Right lobe of liver (tissue), 6 donors: ENCODE measurements around the gene TNFAIP8L1. TPM values are rescaled to one million over a fixed set of nuclear protein-coding genes. Genes with fewer than 3 reads are reported as not detected.
A peak's percentile ranks its signal among the peaks of the same experiment; 100 is the strongest.

Experiments used
- ATAC-seq, 4 donors: fragments of 200-7000 bp; cut with Tn5 transposase; one replicate each; pipeline ENCODE4 v1.9.1; 2020; ENCODE audit warnings: mild to moderate bottlenecking in 4 of 4, moderate library complexity in 4 of 4
- DNase-seq, 3 donors: peaks; one replicate each; pipeline ENCODE4 v3.0.0-alpha.2; 2020
- H3K27ac ChIP-seq, 3 donors: fragments of 200-600 bp; one replicate each; pipeline ENCODE4 v1.8.0; 2022
- H3K27me3 ChIP-seq, 2 donors: fragments of 200-600 bp; one replicate each; pipeline ENCODE4 v1.8.0; 2022
- H3K36me3 ChIP-seq, 4 donors: fragments of 200-600 bp; sonication (generic) in 1 of 4; one replicate each; pipeline versions ENCODE4 v1.5.1 to v1.8.0; 2017 to 2022; ENCODE audit warnings: control low read depth in 1 of 4
- H3K4me1 ChIP-seq, 4 donors: fragments of 200-600 bp; sonication (generic) in 1 of 4; one replicate each; pipeline versions ENCODE4 v1.5.1 to v1.8.0; 2017 to 2022; ENCODE audit warnings: control low read depth in 1 of 4
- H3K4me3 ChIP-seq, 3 donors: fragments of 200-600 bp; one replicate each; pipeline ENCODE4 v1.8.0; 2022
- H3K9me3 ChIP-seq, 4 donors: fragments of 200-600 bp; sonication (generic) in 1 of 4; one replicate each; pipeline versions ENCODE4 v1.5.1 to v1.8.0; 2017 to 2022; ENCODE audit warnings: control low read depth in 1 of 4
- CTCF ChIP-seq, 4 donors: fragments of 200-600 bp in 3 of 4; fragments of 450-650 bp in 1 of 4; IDR thresholded peaks; one replicate each; pipeline versions ENCODE4 v1.5.1 to v1.8.0; 2016 to 2022; ENCODE audit warnings: antibody characterized with exemption in 4 of 4, mild to moderate bottlenecking in 2 of 4
- POLR2A ChIP-seq: fragments of 450-650 bp; IDR thresholded peaks from one replicate; pipeline ENCODE4 v1.6.1; 2017; ENCODE audit warnings: antibody characterized with exemption, mild to moderate bottlenecking
- WGBS: methylation state at CpG from one replicate; pipeline ENCODE4 v1.1.6; 2018; ENCODE audit warnings: low coverage, low lambda C conversion rate; ENCODE audit not compliant: insufficient coverage; ENCODE audit errors: missing lambda C conversion rate; 5-methylcytosine and 5-hydroxymethylcytosine counted together
- intact Hi-C, 2 donors: fragments of 100-400 bp; cut with DNase I; formaldehyde crosslinking; loops; one replicate each; pipeline versions ENCODE4 v1.11.2 to v1.14.1; 2022
- total RNA-seq, 6 experiments: library from RNA; depleted of rRNA in 2 of 6; stranded (reverse); fragments of >200 nt in 2 of 6; fragmentation: NEBNext Ultra II Directional in 3 of 6; extraction: Animal tissue kit (Norgen Biotek cat#: 25700) in 3 of 6; gene quantifications; one replicate each; pipeline versions ENCODE4 v1.1.0 to v1.2.4, GENCODE V29; 2016 to 2023
- donor health status: DM: no; HTN: yes; CAD: no.
- donor health status: DM: no; HTN: no; CAD: no.
- donor health status: DM: no; HTN: no; CAD: no.
- donor health status: DM: no; HTN: yes; CAD: no.
- donor health status: DM: no; HTN: yes; CAD: no.

The TNFAIP8L1 gene
- total RNA-seq, 6 experiments from 2014 or later = 16.6 to 26.4 (median 22.8) TPM

DNA sequence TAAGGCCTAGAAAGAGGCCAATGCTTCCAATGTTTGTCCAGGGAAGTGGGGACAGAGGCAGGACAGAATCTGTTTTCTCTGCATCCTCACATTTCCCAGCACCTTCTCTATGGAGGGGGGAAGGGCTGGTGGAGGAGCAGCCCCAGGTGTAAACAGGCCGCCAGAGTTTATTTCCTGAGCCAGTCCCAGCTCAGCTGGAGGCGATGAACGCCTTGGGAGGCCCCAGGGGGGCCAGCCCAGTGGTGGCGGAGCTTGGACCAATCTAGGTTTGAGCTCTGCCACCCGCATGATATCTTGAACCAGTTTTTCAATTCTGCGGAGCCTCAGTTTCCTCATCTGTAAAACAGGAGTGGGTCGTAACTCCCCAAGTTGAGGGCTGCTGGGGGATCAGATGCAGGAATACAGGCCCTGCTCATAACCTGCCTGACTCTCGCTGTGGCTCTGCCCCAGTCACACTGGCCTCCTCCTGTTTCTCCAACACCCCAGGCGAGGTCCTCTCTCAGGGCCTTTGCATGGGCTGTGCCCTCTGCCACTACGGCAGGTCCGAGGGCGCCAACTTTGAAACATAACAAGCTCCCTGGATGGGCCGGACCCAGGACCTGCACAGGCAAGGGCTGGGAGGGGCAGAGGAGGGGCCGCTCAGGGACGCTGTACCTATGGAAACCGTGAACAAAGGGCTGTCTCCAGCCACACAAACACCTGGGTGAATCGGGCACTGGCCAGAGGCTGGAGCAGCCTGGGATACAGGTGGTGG, 1.1 kb downstream of the TNFAIP8L1 start:
- 50% methylated on average over 5 of the region's 17 CpGs for WGBS
- peak; percentile 47 to 66 (median 65) for DNase-seq
- TF ChIP-seq CTCF (IDR thresholded peaks at IDR 0.05) = no peak
- TF ChIP-seq POLR2A = no peak
- intact Hi-C loops = no loop called here
- peaks cover 0 to 30% (median 14%) of the 10 kb centered on the region in 4 donors for H3K4me1 ChIP-seq
- H3K36me3 ChIP-seq = no peaks in the 10 kb centered on the region
- ATAC-seq = peak; percentile 2 to 6 (median 4)
- H3K27me3 ChIP-seq = no peaks in the 10 kb centered on the region
- H3K27ac ChIP-seq = peak overlapping the region; percentile 24 to 75 (median 51)
- H3K9me3 ChIP-seq = no peaks in the 10 kb centered on the region
- peak overlapping the region; percentile 88 to 99 (median 96) for H3K4me3 ChIP-seq

GRCh38 chr19:4641132-4641531, 1.8 kb downstream of the TNFAIP8L1 start:
- WGBS = 63% methylated on average over 7 of the region's 14 CpGs
- Histone ChIP-seq H3K27me3 (no peaks in the 10 kb centered on the region), H3K36me3 (no peaks in the 10 kb centered on the region), H3K4me1 (peaks cover 0 to 28% (median 14%) of the 10 kb centered on the region in 4 donors), H3K9me3 (no peaks in the 10 kb centered on the region), H3K27ac (no peak overlapping the region), H3K4me3 (peak overlapping the region; percentile 88 to 99 (median 96))
- no peak for TF ChIP-seq CTCF (IDR thresholded peaks at IDR 0.05)
- TF ChIP-seq POLR2A = no peak
- no peak for ATAC-seq
- intact Hi-C loops = no loop called here
- DNase-seq = no peak

- Histone ChIP-seq H3K4me3 (no peak overlapping the region), H3K36me3 (no peaks in the 10 kb centered on the region), H3K9me3 (no peaks in the 10 kb centered on the region), H3K27me3 (no peaks in the 10 kb centered on the region), H3K27ac (no peak overlapping the region), H3K4me1 (peaks cover 0 to 22% (median 14%) of the 10 kb centered on the region in 4 donors)
- intact Hi-C loops = no loop called here
- 100% methylated on average over 1 of the region's 6 CpGs for WGBS
- ATAC-seq (no peak), DNase-seq (no peak)
- no peak for TF ChIP-seq POLR2A
- no peak for TF ChIP-seq CTCF (IDR thresholded peaks at IDR 0.05)
These were observed 3.3 kb downstream of the TNFAIP8L1 start for GRCh38 chr19:4642625-4643024.

DNA sequence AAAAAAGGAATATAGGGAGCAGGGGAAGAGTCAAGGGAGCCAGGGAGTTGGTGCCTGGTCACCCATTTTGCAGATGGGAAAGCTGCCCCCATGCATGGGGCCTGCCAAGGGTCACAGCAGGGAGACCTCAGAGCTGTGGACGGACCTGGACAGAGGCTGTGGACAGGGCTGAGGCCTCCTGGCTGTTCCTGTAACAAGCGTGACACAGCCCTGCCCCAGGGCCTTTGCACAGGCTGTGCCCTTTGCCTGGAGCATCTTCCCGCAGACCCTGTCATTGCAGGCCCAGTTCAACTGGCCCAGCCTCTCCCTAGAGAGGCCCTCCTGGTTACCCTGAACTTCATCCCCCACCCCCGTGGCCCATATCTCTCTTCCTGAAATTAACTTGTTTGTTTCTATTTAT, 6.4 kb downstream of the TNFAIP8L1 start:
- DNase-seq (no peak), ATAC-seq (no peak)
- no peaks in the 10 kb centered on the region for H3K27me3 ChIP-seq
- WGBS = 67% methylated on average over 2 of the region's 4 CpGs
- H3K36me3 ChIP-seq = no peaks in the 10 kb centered on the region
- H3K4me3 ChIP-seq = no peak overlapping the region
- H3K9me3 ChIP-seq = no peaks in the 10 kb centered on the region
- TF ChIP-seq CTCF (IDR thresholded peaks at IDR 0.05) = no peak
- TF ChIP-seq POLR2A = no peak
- H3K4me1 ChIP-seq = peaks cover 0 to 23% (median 11%) of the 10 kb centered on the region in 4 donors
- no peak overlapping the region for H3K27ac ChIP-seq
- intact Hi-C loops = no loop called here
